ENCODE measurements around the gene SPACA5.

Gene SPACA5

DNA sequence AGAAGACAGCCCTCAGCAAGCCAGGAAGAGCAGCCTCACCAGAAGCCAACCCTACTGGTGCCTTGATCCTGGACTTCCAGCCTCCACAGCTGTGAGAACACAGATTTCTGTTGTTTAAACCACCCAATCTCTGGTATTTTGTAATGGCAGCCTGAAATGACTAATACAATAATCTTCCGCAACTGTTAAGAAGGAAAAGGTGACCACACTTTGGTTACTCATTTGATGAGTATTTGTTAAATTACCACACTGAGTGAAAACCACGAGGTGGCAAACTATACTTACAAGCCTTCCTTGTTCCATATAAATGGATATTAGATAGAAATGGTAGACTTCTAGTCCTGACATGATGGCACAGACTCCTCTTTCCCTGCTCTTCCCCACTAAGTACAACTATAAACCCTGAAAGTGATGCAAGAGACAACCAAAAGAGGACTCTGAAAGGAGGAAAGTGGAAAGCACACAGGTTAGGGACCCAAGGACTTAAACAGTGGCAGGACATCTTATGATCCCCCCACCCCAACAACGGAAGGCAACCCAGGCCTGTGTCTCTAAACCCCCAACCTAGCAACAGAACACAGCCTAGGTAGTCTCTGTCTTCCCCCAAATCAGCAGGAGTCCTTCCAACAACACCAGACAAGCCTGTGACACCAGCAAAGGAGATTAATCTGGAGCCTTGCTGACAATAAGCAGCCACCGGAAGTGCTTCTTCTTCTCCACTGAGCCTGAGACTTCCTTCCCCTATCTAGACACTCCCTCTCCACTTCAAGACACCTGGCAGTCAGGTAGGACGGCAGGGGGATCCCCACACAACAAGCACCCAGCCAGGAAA, 15.3 kb upstream of the SPACA5 start:
- no peak overlapping the region for H3K4me3 ChIP-seq (replicated peaks in 1 of 2; ENCODE audit: low read depth in 2 of 2, low read length in 2 of 2)
- TF ChIP-seq, protein P1, sequence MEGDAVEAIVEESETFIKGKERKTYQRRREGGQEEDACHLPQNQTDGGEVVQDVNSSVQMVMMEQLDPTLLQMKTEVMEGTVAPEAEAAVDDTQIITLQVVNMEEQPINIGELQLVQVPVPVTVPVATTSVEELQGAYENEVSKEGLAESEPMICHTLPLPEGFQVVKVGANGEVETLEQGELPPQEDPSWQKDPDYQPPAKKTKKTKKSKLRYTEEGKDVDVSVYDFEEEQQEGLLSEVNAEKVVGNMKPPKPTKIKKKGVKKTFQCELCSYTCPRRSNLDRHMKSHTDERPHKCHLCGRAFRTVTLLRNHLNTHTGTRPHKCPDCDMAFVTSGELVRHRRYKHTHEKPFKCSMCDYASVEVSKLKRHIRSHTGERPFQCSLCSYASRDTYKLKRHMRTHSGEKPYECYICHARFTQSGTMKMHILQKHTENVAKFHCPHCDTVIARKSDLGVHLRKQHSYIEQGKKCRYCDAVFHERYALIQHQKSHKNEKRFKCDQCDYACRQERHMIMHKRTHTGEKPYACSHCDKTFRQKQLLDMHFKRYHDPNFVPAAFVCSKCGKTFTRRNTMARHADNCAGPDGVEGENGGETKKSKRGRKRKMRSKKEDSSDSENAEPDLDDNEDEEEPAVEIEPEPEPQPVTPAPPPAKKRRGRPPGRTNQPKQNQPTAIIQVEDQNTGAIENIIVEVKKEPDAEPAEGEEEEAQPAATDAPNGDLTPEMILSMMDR (IDR thresholded peaks at IDR 0.05; ENCODE audit: low read depth, low read length): no peak
- DNase-seq (ENCODE audit: low read depth in 2 of 2): peak; percentile 14 to 80

DNA sequence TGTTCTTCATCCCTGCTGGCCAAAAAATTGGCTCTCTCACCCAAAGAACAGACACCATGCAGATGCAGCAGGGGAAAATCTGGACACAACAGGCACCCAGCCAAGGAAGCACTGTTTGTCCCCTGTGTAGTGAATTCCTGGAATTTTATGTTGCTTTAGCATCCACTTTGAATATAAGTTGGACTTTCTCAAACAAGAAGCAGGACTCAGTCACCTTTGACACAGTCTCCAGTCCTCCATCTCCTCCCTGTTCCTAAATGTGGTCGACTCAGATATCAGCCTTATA, 14.8 kb upstream of the SPACA5 start:
- H3K4me3 ChIP-seq (replicated peaks in 1 of 2; ENCODE audit: low read depth in 2 of 2, low read length in 2 of 2): no peak overlapping the region
- TF ChIP-seq, protein P1 (IDR thresholded peaks at IDR 0.05; ENCODE audit: low read depth, low read length): no peak
- DNase-seq (ENCODE audit: low read depth in 2 of 2): no peak

DNA sequence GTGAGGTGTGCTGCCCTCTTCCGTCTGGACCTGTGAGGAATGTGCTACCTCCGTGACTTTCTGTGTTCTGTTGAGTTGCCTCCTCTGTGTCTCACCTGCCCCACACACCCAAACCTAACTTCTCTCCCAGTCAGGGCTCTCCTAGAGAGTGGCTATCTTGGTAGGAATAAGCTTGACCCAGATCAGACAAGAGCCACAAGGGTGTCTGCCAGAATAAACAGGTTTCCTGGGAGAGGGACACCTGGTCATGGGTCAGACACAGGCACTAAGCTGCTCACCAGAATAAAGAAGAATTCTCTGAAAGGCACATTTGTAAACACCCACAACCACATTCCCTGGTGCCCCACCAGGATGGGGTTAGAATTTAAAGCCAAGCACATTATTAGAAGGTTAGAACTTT, 14.1 kb upstream of the SPACA5 start:
- no peak for DNase-seq (ENCODE audit: low read depth in 2 of 2)
- no peak overlapping the region for H3K4me3 ChIP-seq (replicated peaks in 1 of 2; ENCODE audit: low read depth in 2 of 2, low read length in 2 of 2)
- TF ChIP-seq, protein P1 (IDR thresholded peaks at IDR 0.05; ENCODE audit: low read depth, low read length): no peak

DNA sequence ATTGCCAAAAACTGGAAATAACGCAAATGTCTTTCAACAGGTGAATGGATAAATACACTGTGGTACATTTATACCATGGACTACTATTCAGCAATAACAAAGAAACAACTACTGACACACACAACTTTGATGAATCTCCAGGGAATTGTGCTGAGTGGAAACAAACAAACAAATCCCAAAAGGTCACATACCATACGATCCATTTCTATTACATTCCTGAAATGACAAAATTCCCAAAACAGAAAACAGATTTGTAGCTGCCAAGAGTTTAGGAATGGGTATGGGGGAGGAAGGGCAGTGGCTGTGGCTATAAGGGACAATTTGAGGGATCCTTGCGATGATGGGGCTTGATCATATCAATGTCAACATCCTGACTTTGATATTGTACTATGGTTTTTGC, 5.5 kb upstream of the SPACA5 start:
- TF ChIP-seq, protein P1 (IDR thresholded peaks at IDR 0.05; ENCODE audit: low read depth, low read length): no peak
- DNase-seq (ENCODE audit: low read depth in 2 of 2): peak in 1 of 2 donors; percentile 2
- H3K4me3 ChIP-seq (replicated peaks in 1 of 2; ENCODE audit: low read depth in 2 of 2, low read length in 2 of 2): no peak overlapping the region

DNA sequence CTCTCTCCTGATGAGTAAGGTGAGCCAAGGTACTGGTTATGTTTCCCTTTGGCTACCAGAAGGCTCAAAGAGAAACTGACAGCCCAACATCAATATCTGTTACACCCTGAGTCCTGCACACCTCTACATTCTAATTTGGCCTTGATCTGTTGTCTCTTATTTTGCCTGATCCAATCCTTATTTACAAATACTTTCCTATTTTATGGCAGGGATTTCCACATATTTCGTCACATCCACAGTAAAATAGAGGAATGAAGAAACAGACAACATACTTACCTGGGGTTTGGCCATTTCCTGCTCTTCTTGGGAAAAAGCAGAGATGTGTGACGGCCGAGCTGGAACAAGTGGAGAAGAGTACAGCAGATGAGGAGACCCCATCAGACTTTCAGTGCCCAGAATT, 4.5 kb upstream of the SPACA5 start:
- no peak for DNase-seq (ENCODE audit: low read depth in 2 of 2)
- H3K4me3 ChIP-seq (replicated peaks in 1 of 2; ENCODE audit: low read depth in 2 of 2, low read length in 2 of 2): no peak overlapping the region
- TF ChIP-seq, protein P1 (IDR thresholded peaks at IDR 0.05; ENCODE audit: low read depth, low read length): no peak

DNA sequence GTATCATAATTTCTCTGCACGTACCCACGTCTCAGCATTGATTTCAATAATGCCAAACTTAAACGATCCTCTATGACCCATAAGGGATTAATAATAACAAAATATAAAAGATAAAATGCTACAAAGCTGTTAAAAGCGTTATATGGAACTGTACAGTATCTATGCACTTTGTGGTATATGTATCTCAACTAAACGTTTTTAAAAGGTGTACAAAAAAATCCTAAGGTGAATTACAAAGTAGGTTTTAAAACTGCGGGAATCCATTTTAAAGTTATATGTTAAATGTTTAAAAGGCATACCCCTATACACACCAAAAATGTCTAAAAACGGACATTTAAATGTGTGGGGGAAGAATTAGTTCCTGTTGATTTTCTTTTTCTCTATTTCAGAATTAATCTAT, 3.9 kb upstream of the SPACA5 start:
- H3K4me3 ChIP-seq (replicated peaks in 1 of 2; ENCODE audit: low read depth in 2 of 2, low read length in 2 of 2): peak overlapping the region; percentile 63 to 68
- DNase-seq (ENCODE audit: low read depth in 2 of 2): no peak

More for the DNA sequence above, 3.9 kb upstream of the SPACA5 start:
- TF ChIP-seq, protein P1 (IDR thresholded peaks at IDR 0.05; ENCODE audit: low read depth, low read length): no peak

Measured in cardiac fibroblast (primary cell).